ENCODE measurements around the gene RALY. TPM values are rescaled to one million over a fixed set of nuclear protein-coding genes. Genes with fewer than 3 reads are reported as not detected.
A peak's percentile ranks its signal among the peaks of the same experiment; 100 is the strongest.

Gene RALY
- total RNA-seq, 3 donors from 2014 or later: 152 to 229 (median 215) TPM

DNA sequence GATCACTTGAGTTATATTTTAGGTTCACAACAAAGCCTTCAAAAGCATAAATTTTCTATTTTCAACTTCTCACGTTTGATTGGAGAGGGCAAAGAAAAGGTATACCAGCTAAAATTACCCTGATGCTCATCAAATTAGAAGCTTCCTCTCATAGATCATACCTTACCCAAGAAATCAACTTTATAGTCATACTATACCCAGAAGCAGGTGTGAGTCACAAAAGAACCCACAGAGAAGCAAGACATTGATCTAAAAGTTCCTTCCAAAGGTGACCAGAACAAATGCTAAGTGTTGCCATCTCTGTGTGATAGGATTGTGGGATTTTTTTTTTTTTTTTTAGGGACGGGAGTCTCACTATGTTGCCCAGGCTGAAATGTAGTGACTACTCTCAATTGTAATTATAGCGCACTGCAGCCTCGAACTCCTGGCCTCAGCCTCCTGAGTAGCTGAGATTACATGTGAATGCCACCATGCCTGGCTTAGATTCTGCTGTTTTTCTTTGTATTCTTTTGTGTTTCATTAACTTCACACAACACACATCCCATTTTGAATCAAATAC is 115.0 kb downstream of the RALY start:
- ATAC-seq: no peak

DNA sequence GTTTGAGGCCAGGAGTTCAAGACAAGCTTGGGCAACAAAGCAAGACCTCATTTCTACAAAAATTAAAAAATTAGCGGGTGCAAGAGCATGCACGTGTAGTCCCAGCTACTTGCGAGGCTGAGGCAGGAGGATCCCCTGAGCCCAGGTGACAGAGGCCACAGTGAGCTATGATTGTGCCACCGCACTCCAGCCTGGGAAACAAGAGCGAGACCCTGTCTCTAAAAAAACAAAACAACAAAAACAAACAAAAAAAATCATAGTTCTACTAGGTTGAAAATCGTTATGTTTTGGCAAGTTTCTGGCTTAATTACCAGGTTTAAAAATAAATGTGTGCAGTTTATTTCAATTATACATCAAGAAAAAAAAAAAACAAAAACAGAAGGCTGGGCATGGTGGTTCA is 115.7 kb downstream of the RALY start:
- DNase-seq (no peak), ATAC-seq (no peak)
- TF ChIP-seq, protein P1, sequence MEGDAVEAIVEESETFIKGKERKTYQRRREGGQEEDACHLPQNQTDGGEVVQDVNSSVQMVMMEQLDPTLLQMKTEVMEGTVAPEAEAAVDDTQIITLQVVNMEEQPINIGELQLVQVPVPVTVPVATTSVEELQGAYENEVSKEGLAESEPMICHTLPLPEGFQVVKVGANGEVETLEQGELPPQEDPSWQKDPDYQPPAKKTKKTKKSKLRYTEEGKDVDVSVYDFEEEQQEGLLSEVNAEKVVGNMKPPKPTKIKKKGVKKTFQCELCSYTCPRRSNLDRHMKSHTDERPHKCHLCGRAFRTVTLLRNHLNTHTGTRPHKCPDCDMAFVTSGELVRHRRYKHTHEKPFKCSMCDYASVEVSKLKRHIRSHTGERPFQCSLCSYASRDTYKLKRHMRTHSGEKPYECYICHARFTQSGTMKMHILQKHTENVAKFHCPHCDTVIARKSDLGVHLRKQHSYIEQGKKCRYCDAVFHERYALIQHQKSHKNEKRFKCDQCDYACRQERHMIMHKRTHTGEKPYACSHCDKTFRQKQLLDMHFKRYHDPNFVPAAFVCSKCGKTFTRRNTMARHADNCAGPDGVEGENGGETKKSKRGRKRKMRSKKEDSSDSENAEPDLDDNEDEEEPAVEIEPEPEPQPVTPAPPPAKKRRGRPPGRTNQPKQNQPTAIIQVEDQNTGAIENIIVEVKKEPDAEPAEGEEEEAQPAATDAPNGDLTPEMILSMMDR (IDR thresholded peaks at IDR 0.05): no peak
- intact Hi-C loops (cut with DNase I, micrococcal nuclease): no loop called here
- no peaks in the 10 kb centered on the region for H3K9me3 ChIP-seq
- peaks cover 4% of the 10 kb centered on the region for H3K36me3 ChIP-seq (ENCODE audit: low read depth)
- no peak overlapping the region for H3K4me3 ChIP-seq
- H3K4me1 ChIP-seq (ENCODE audit: low read depth): peaks cover 37% of the 10 kb centered on the region

More for the DNA sequence above, 115.0 kb downstream of the RALY start:
- Histone ChIP-seq H3K36me3 (ENCODE audit: low read depth) (peaks cover 4% of the 10 kb centered on the region), H3K4me1 (ENCODE audit: low read depth) (peaks cover 37% of the 10 kb centered on the region), H3K9me3 (no peaks in the 10 kb centered on the region), H3K4me3 (no peak overlapping the region)
- DNase-seq: no peak
- intact Hi-C loops (cut with DNase I, micrococcal nuclease): no loop called here
- TF ChIP-seq, protein P1 (IDR thresholded peaks at IDR 0.05): no peak

DNA sequence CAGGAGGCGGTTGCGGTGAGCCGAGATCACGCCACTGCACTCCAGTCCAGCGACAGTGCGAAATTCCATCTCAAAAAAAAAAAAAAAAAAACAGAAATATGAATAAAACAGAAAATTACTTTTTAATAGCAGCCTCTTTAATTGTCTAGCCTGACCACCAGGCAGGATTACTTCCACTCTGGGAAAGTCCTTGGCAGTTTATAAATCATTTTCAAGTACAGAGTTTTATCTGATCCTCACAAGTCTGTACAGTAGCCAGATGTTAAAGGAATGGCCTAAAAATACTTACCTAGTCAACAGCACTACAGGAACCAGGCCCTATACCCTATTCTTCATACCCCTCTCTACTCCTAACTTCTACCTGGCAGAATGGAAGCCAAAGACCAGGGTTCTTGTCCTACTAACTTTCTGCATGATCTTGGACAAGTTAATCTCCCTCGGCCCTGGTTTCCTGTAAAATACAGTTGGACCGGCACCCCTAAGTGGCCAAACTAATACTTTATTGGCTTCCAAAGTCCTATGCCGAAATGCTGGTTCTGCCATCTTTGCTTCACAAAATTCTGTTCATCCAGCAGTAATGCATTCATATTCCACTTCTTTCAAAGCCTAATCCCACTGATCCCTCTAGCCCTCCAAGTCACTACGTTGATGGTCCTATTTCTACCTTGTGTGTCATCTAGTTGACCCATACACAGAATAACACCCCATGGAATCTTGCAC is 116.5 kb downstream of the RALY start:
- no peak for DNase-seq
- no peak for ATAC-seq
- H3K4me1 ChIP-seq (ENCODE audit: low read depth): peaks cover 37% of the 10 kb centered on the region
- intact Hi-C loops (cut with DNase I, micrococcal nuclease): no loop called here
- H3K36me3 ChIP-seq (ENCODE audit: low read depth): no peaks in the 10 kb centered on the region
- H3K9me3 ChIP-seq: no peaks in the 10 kb centered on the region
- H3K4me3 ChIP-seq: no peak overlapping the region
- TF ChIP-seq, protein P1 (IDR thresholded peaks at IDR 0.05): no peak

DNA sequence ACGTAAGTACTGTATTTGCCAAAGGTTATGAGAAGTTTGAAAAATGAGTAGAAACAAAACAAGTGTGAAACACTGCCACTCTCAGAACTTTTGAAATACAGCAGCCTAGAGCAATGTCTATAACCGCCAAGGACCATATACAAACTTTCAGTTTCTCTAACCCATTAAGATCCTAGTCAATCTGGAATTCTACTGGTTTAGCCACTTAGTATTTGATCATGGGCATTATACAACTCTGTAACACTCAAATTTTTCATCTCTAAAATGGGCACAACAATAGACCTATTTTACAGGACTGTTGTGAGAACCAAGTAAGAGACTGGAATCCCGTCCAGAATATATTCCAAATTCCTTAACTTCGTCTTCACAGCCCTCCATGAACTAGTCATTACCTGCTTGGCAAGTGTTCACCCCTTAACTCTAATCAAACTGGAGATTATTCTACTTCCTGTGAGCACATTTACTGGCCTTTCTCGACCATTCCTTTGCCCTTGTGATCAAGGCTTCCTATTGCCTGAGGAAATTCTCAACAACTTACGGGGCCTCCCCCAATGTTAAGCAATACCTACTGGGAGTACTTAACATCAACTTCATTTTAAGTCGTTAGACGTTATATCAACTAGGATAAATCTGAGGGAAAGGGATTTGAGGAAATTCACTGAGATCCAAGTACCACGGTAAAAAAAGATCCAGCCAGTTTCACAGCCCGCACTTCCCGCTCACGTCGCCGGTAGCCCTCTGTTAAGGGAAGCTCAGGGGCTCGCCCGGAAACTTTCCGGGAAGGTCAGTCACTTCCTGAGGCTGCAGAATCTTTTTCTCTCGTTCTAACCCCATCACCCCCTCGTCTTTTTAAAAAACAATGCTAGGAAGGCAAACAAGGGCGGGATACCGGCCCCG is 117.3 kb downstream of the RALY start:
- Histone ChIP-seq H3K4me1 (ENCODE audit: low read depth) (peaks cover 37% of the 10 kb centered on the region), H3K9me3 (no peaks in the 10 kb centered on the region), H3K4me3 (peak overlapping the region; percentile 91), H3K36me3 (ENCODE audit: low read depth) (no peaks in the 10 kb centered on the region)
- TF ChIP-seq, protein P1 (IDR thresholded peaks at IDR 0.05): no peak
- intact Hi-C loops (cut with DNase I, micrococcal nuclease): no loop called here
- peak; percentile 3 for ATAC-seq
- peak in 1 of 3 donors; percentile 40 for DNase-seq

DNA sequence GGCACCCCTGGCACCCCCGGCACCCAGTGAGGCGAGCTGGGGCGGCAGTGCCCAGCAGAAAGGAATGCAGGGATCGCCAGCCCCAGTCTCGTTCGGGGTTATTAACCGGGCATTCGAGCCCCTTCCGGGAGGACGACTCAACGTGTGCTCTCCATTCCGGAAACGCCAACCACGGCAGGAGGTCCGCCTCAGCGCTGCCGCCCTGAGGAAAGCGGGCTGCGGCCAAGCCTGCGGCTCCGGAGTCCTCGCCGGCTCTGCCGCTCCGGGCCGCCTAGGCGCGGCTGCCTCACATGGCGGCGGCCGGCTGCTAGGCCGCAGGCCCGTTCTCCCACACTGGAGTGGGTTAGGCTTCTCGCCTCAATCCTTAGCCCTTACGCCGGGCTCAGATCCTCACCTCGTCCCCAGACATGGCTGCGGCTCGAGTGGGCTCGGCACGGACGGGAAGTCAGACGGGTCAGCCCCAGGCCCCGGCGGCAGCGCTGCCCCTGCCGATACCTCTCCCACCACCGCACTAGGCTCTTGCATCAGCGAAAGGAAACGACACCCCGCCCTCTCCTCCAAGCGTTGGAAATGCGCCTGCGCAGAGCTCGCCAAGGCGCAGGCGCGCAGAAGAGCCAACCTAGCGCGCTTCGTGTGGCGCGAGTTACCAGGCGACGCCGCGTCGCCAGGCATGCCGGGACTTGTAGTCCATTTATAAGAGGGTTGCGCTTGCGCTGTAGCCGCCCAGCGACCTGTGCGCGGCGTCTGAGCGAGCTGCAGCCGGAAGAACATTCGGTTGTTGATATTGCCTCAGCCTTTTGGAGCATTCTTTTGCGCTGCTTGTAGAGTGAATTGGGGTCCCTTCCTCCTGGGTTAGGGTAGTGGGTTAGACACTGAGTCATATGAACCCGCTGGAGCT is 118.2 kb downstream of the RALY start, which contains the start of gene EIF2S2:
Gene EIF2S2 (minus strand): TSS at position 542 of the 898 bp plus-strand sequence. CDS start 133 bp downstream, at position 409.
- ATAC-seq: peak; percentile 96
- no peaks in the 10 kb centered on the region for H3K36me3 ChIP-seq (ENCODE audit: low read depth)
- TF ChIP-seq, protein P1 (IDR thresholded peaks at IDR 0.05): peak; percentile 17
- DNase-seq: peak; percentile 97 to 99 (median 97)
- intact Hi-C loops (cut with DNase I, micrococcal nuclease): no loop called here
- peak within 1 kb of the TSS; percentile 91 for H3K4me3 ChIP-seq
- H3K4me1 ChIP-seq (ENCODE audit: low read depth): peaks cover 37% of the 10 kb centered on the region
- H3K9me3 ChIP-seq: no peaks in the 10 kb centered on the region
